Stimulated activated CD4-positive, alpha-beta T cell treated with anti-CD3 and anti-CD28 coated beads, Interleukin-15, amount 100 ng/mL, for 24 hours (primary cell): ENCODE data around the gene RNF214.
"Not testable (repeated sequence)": the region's sequence is repeated elsewhere in the genome, so short reads cannot be mapped to it uniquely, and the experiment has no call there.

Source experiments
- DNase-seq: peaks from one replicate; pipeline ENCODE4 v3.0.0-alpha.2; 2020

RNF214 gene

GRCh38 chr11:117232911-117233409 is 489 bp downstream of the RNF214 start:
- no peak for DNase-seq

GRCh38 chr11:117238221-117238620 is 5.8 kb downstream of the RNF214 start:
- no peak for DNase-seq

- no peak for DNase-seq
Measured at GRCh38 chr11:117239295-117239694, 6.8 kb downstream of the RNF214 start.

- no peak for DNase-seq
Measured at GRCh38 chr11:117248341-117248740, 15.9 kb downstream of the RNF214 start.

- no peak for DNase-seq
Measured at GRCh38 chr11:117249571-117249970, 17.1 kb downstream of the RNF214 start.

- no peak for DNase-seq
Measured at GRCh38 chr11:117251506-117251905, 19.0 kb downstream of the RNF214 start.

GRCh38 chr11:117255966-117256365 is 23.5 kb downstream of the RNF214 start:
- DNase-seq = no peak

GRCh38 chr11:117256573-117256972 is 24.1 kb downstream of the RNF214 start:
- no peak for DNase-seq

GRCh38 chr11:117258576-117258975 is 26.1 kb downstream of the RNF214 start:
- no peak for DNase-seq

- DNase-seq = no peak
Measured at GRCh38 chr11:117259417-117259816, 26.9 kb downstream of the RNF214 start.

GRCh38 chr11:117264624-117265323 is 32.3 kb downstream of the RNF214 start:
- not testable (repeated sequence) for DNase-seq

GRCh38 chr11:117265745-117266144 is 33.3 kb downstream of the RNF214 start:
- no peak for DNase-seq

GRCh38 chr11:117269856-117270255 is 37.4 kb downstream of the RNF214 start:
- no peak for DNase-seq

- no peak for DNase-seq
Measured at GRCh38 chr11:117271208-117271607, 38.7 kb downstream of the RNF214 start.

GRCh38 chr11:117272175-117272574 is 39.7 kb downstream of the RNF214 start:
- DNase-seq = not testable (repeated sequence)

- no peak for DNase-seq
Measured at GRCh38 chr11:117273550-117274289, 41.2 kb downstream of the RNF214 start.

GRCh38 chr11:117278347-117278746 is 45.9 kb downstream of the RNF214 start:
- no peak for DNase-seq

GRCh38 chr11:117279711-117280376 is 47.4 kb downstream of the RNF214 start:
- no peak for DNase-seq

- DNase-seq = no peak
Measured at GRCh38 chr11:117281159-117281558, 48.7 kb downstream of the RNF214 start.

- DNase-seq = no peak
Measured at GRCh38 chr11:117281869-117282268, 49.4 kb downstream of the RNF214 start.

- DNase-seq = no peak
Measured at GRCh38 chr11:117282956-117283355, 50.5 kb downstream of the RNF214 start.

GRCh38 chr11:117284053-117284452 is 51.6 kb downstream of the RNF214 start:
- DNase-seq = no peak

GRCh38 chr11:117286588-117286987 is 54.1 kb downstream of the RNF214 start:
- no peak for DNase-seq

- no peak for DNase-seq
Measured at GRCh38 chr11:117287668-117288067, 55.2 kb downstream of the RNF214 start.
